DMS 273 (cell line): Measurements from ENCODE around the gene DLG1.

Source experiments
- DNase-seq: peaks from one replicate; lab custom pipeline; 2025; ENCODE audit not compliant: unreplicated experiment; lab: John Stamatoyannopoulos, UW

Gene DLG1

GRCh38 chr3:197031315-197032285 is 266.8 kb downstream of the DLG1 start:
- DNase-seq, result no peak

- no peak for DNase-seq
Measured at GRCh38 chr3:197030379-197031314, 267.8 kb downstream of the DLG1 start.

- peak; percentile 92 for DNase-seq
Measured at GRCh38 chr3:197029511-197030167, 268.8 kb downstream of the DLG1 start, which contains the start of gene MELTF. TSS of gene MELTF (minus strand) at chr3:197029817. CDS start at chr3:197029702, 115 bp downstream.

GRCh38 chr3:197028728-197029510 is 269.5 kb downstream of the DLG1 start:
- DNase-seq, result peak; percentile 66

- peak; percentile 59 for DNase-seq
Measured at GRCh38 chr3:197027896-197028727, 270.3 kb downstream of the DLG1 start.

- DNase-seq, result peak; percentile 54
Measured at GRCh38 chr3:197027151-197027895, 271.1 kb downstream of the DLG1 start.

- peak; percentile 87 for DNase-seq
Measured at GRCh38 chr3:197026481-197026866, 271.9 kb downstream of the DLG1 start.

- no peak for DNase-seq
Measured at GRCh38 chr3:197025736-197026480, 272.5 kb downstream of the DLG1 start.

- DNase-seq, result no peak
Measured at GRCh38 chr3:197024881-197025735, 273.3 kb downstream of the DLG1 start.

GRCh38 chr3:197023998-197024651 is 274.3 kb downstream of the DLG1 start:
- no peak for DNase-seq

GRCh38 chr3:197023241-197023997 is 275.0 kb downstream of the DLG1 start:
- DNase-seq, result peak; percentile 78

GRCh38 chr3:197022405-197023231 is 275.8 kb downstream of the DLG1 start:
- no peak for DNase-seq

- no peak for DNase-seq
Measured at GRCh38 chr3:197021729-197022404, 276.5 kb downstream of the DLG1 start.

GRCh38 chr3:197021231-197021630 is 277.2 kb downstream of the DLG1 start:
- DNase-seq, result no peak
